CD14-positive monocyte (primary cell): ENCODE data around the gene SLC25A19. TPM values are rescaled to one million over a fixed set of nuclear protein-coding genes. Genes with fewer than 3 reads are reported as not detected.

Source experiments
- DNase-seq, 3 donors: peaks; one replicate each; pipeline ENCODE4 v3.0.0-alpha.2; 2011 to 2022
- H2AFZ ChIP-seq: 2 replicates; pipeline ENCODE4 v1.6.0; 2012; ENCODE audit warnings: mild to moderate bottlenecking, low read depth, low read length, inconsistent platforms; ENCODE audit not compliant: insufficient read depth, poor library complexity, severe bottlenecking
- H3K27ac ChIP-seq, 2 donors: 1 replicate in 1 of 2; 2 replicates in 1 of 2; pipeline ENCODE4 v1.5.1; 2012 to 2013; ENCODE audit warnings: low read length in 2 of 2, control low read depth in 1 of 2, inconsistent platforms in 1 of 2, low read depth in 1 of 2, mild to moderate bottlenecking in 1 of 2
- H3K27me3 ChIP-seq, 2 donors: one replicate each; pipeline versions ENCODE4 v1.6.0 to v1.6.1; 2011 to 2013; ENCODE audit warnings: low read length in 2 of 2; ENCODE audit not compliant: control insufficient read depth in 2 of 2, insufficient read depth in 2 of 2
- H3K36me3 ChIP-seq, 2 donors: replicated peaks in 1 of 2; 1 replicate in 1 of 2; 2 replicates in 1 of 2; pipeline versions ENCODE4 v1.5.1 to v1.6.1; 2012 to 2013; ENCODE audit warnings: low read length in 2 of 2, control low read depth in 1 of 2, inconsistent platforms in 1 of 2, mild to moderate bottlenecking in 1 of 2; ENCODE audit not compliant: insufficient read depth in 2 of 2, control insufficient read depth in 1 of 2
- H3K4me1 ChIP-seq, 2 donors: 1 replicate in 1 of 2; 2 replicates in 1 of 2; pipeline versions ENCODE4 v1.5.1 to v1.6.1; 2012 to 2013; ENCODE audit warnings: low read length in 2 of 2, control low read depth in 1 of 2, inconsistent platforms in 1 of 2, mild to moderate bottlenecking in 1 of 2, moderate library complexity in 1 of 2; ENCODE audit not compliant: insufficient read depth in 2 of 2, control insufficient read depth in 1 of 2
- H3K4me2 ChIP-seq: replicated peaks from 2 replicates; pipeline ENCODE3; 2012; ENCODE audit warnings: low read length, moderate library complexity, mild to moderate bottlenecking; ENCODE audit not compliant: poor library complexity, severe bottlenecking; ENCODE audit errors: extremely low read depth
- H3K4me3 ChIP-seq, 3 experiments: fragments of 200-600 bp in 1 of 3; sonication (generic) in 1 of 3; replicated peaks in 1 of 3; 1 replicate in 2 of 3; 2 replicates in 1 of 3; pipeline ENCODE4 v1.5.1; 2011 to 2013; ENCODE audit warnings: low read length in 3 of 3, mild to moderate bottlenecking in 3 of 3, control low read depth in 2 of 3, low read depth in 2 of 3, inconsistent platforms in 1 of 3, moderate library complexity in 1 of 3
- H3K79me2 ChIP-seq: 2 replicates; pipeline ENCODE4 v1.6.0; 2012; ENCODE audit warnings: mild to moderate bottlenecking, control low read depth, inconsistent platforms, low read length, moderate library complexity; ENCODE audit not compliant: insufficient read depth
- H3K9ac ChIP-seq: 2 replicates; pipeline ENCODE4 v1.6.0; 2017; ENCODE audit warnings: low read length, mild to moderate bottlenecking; ENCODE audit not compliant: insufficient read depth, poor library complexity, severe bottlenecking
- H3K9me3 ChIP-seq, 2 donors: replicated peaks in 1 of 2; 1 replicate in 1 of 2; 2 replicates in 1 of 2; pipeline versions ENCODE4 v1.5.1 to v1.6.1; 2012 to 2013; ENCODE audit warnings: low read length in 2 of 2, control low read depth in 1 of 2; ENCODE audit not compliant: control insufficient read depth in 1 of 2, insufficient read depth in 1 of 2
- H4K20me1 ChIP-seq: 2 replicates; pipeline ENCODE4 v1.6.0; 2012; ENCODE audit warnings: mild to moderate bottlenecking, low read length, control low read depth, moderate library complexity; ENCODE audit not compliant: insufficient read depth
- H3K27ac Mint-ChIP-seq, 7 donors: one replicate each; pipeline ENCODE4 v1.8.0; 2020; ENCODE audit warnings: mild to moderate bottlenecking in 7 of 7, mixed read lengths in 7 of 7, moderate library complexity in 6 of 7, inconsistent platforms in 2 of 7
- H3K27me3 Mint-ChIP-seq, 3 donors: one replicate each; pipeline ENCODE4 v1.8.0; 2021 to 2022; ENCODE audit warnings: low read depth in 3 of 3, mild to moderate bottlenecking in 3 of 3, mixed read lengths in 3 of 3, moderate library complexity in 3 of 3, inconsistent platforms in 1 of 3
- H3K36me3 Mint-ChIP-seq, 2 donors: one replicate each; pipeline ENCODE4 v1.8.0; 2020; ENCODE audit warnings: mixed read lengths in 2 of 2, inconsistent platforms in 1 of 2, mild to moderate bottlenecking in 1 of 2
- H3K4me1 Mint-ChIP-seq: one replicate; pipeline ENCODE4 v1.8.0; 2020; ENCODE audit warnings: mild to moderate bottlenecking, mixed read lengths
- H3K4me3 Mint-ChIP-seq, 2 donors: one replicate each; pipeline ENCODE4 v1.8.0; 2020; ENCODE audit warnings: mild to moderate bottlenecking in 2 of 2, mixed read lengths in 2 of 2, moderate library complexity in 1 of 2
- H3K9me3 Mint-ChIP-seq, 7 donors: one replicate each; pipeline ENCODE4 v1.8.0; 2020 to 2022; ENCODE audit warnings: mixed read lengths in 7 of 7, mild to moderate bottlenecking in 6 of 7, moderate library complexity in 6 of 7, inconsistent platforms in 2 of 7
- CTCF ChIP-seq: fragments of 200-600 bp; IDR thresholded peaks from one replicate; pipeline ENCODE4 v1.8.0; 2022; ENCODE audit warnings: antibody characterized with exemption, mild to moderate bottlenecking
- WGBS: methylation state at CpG from one replicate; pipeline ENCODE4 v1.1.5; 2013; ENCODE audit warnings: missing lambda C conversion rate; ENCODE audit not compliant: insufficient coverage; 5-methylcytosine and 5-hydroxymethylcytosine counted together
- intact Hi-C, 2 donors: fragments of 100-400 bp; cut with micrococcal nuclease; formaldehyde crosslinking; loops; one replicate each; pipeline versions ENCODE4 v1.15.0 to v1.15.1; 2023
- polyA plus RNA-seq, 3 donors: library from polyadenylated mRNA; depleted of rRNA in 1 of 3; unstranded in 2 of 3; stranded (reverse) in 1 of 3; fragments of 300-500 nt in 2 of 3; fragments of >200 nt in 1 of 3; fragmentation: Illumina TruSeq in 2 of 3; gene quantifications; 1 replicate in 2 of 3; 2 replicates in 1 of 3; pipeline ENCODE4 v1.2.3, GENCODE V29; 2012 to 2021

Gene SLC25A19
- polyA plus RNA-seq, 3 donors, result 14.4 to 21.5 (median 18.8) TPM

DNA sequence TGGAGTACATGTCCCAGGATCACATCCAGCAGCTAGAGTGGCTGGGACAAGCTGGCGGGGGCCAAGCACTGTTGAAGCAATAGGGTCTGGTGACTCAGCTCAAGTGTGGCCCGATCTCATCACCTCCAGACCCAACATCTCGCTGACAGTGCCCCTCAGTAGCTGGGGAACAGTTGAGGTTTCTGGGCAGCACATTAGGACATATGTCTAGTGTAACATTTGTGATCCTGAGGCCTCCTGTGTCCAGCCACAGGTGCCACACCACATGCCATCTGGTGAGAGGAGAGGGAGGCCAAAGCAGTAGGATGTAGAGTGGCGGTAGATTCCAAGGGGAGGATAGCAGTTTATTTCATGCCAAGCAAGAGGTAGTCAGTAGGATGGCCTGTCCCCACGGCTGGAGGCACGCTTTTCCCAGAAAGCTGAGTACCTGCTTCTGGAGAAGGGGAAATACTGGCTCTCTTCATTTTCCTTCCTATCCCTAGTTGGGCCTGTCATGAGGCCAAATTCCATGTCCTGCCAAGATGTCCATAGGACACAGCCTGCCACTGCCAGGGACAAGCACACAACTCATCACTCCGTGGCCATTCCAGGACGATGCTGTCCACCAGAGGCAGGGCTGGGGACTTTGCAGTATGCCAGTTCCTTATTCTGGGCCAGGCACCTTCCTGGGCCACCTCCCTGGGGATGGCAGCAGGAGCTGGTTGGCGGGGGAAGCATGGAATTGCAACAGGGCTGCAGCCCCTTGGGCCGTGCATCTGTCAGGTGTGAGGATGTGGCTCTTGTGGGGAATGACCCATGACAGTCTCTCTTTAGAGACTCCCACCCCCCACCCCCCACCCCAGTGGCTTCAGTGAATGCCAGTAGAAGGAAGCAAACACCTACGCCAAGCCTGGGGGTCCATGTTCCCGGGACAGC is 51.9 kb downstream of the SLC25A19 start:
- peak overlapping the region in 3 of 7 donors; percentile 28 to 73 (median 66) for H3K27ac Mint-ChIP-seq
- H3K4me1 ChIP-seq, result peaks cover 6 to 7% of the 10 kb centered on the region in 2 donors
- DNase-seq, result no peak
- H3K27me3 Mint-ChIP-seq, result peaks cover 0 to 3% (median 0%) of the 10 kb centered on the region in 3 donors
- TF ChIP-seq CTCF, result no peak
- peaks cover 22% of the 10 kb centered on the region for H3K79me2 ChIP-seq
- WGBS, result 91% methylated on average over 5 of the region's 12 CpGs
- H3K4me2 ChIP-seq, result no peak overlapping the region
- H3K9me3 Mint-ChIP-seq, result no peaks in the 10 kb centered on the region
- H3K4me1 Mint-ChIP-seq, result peaks cover 14% of the 10 kb centered on the region
- H2AFZ ChIP-seq, result no peak overlapping the region
- peaks cover 86 to 94% of the 10 kb centered on the region in 2 donors for H3K36me3 ChIP-seq
- H3K9me3 ChIP-seq, result no peaks in the 10 kb centered on the region
- no peaks in the 10 kb centered on the region for H3K27me3 ChIP-seq
- H4K20me1 ChIP-seq, result peaks cover 58% of the 10 kb centered on the region
- H3K9ac ChIP-seq, result no peak overlapping the region
- intact Hi-C loops, result no loop called here
- peaks cover 77 to 99% of the 10 kb centered on the region in 2 donors for H3K36me3 Mint-ChIP-seq
- no peak overlapping the region for H3K4me3 ChIP-seq
- H3K27ac ChIP-seq, result peak overlapping the region in 1 of 2 donors; percentile 36
- no peak overlapping the region for H3K4me3 Mint-ChIP-seq

DNA sequence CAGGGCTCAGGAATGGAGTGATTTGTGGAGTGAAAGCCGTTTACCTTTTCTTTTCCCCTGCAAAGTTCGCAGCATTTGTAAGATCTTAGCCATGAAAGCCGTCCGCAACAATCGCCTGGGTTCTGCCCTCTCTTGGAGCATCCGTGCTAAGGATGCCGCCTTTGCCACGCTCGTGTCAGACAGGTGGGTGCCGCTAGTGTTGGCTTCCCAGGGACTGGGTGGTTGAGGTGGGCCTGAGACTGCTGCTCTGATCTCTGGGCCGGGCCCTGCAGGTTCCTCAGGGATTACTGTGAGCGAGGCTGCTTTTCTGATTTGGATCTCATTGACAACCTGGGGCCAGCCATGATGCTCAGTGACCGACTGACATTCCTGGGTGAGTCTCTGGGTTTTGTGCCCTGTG is 56.4 kb downstream of the SLC25A19 start:
- Mint-ChIP-seq H3K27ac (peak overlapping the region in 1 of 7 donors; percentile 58), H3K9me3 (no peaks in the 10 kb centered on the region), H3K4me3 (no peak overlapping the region), H3K4me1 (peaks cover 28% of the 10 kb centered on the region), H3K27me3 (peaks cover 0 to 4% (median 3%) of the 10 kb centered on the region in 3 donors), H3K36me3 (peaks cover 61 to 82% of the 10 kb centered on the region in 2 donors)
- over 99% methylated on average over 12 of the region's 13 CpGs for WGBS
- Histone ChIP-seq H3K4me3 (no peak overlapping the region), H3K4me1 (peaks cover 27% of the 10 kb centered on the region in 2 donors), H3K36me3 (peaks cover 56 to 67% of the 10 kb centered on the region in 2 donors), H4K20me1 (peaks cover 13% of the 10 kb centered on the region), H3K27me3 (no peaks in the 10 kb centered on the region), H3K9ac (no peak overlapping the region), H3K27ac (no peak overlapping the region), H3K4me2 (no peak overlapping the region), H3K9me3 (no peaks in the 10 kb centered on the region), H2AFZ (no peak overlapping the region), H3K79me2 (peaks cover 25% of the 10 kb centered on the region)
- no peak for TF ChIP-seq CTCF
- DNase-seq, result no peak
- intact Hi-C loops, result no loop called here
